Body of pancreas (tissue), 4 donors: ENCODE results near the gene NUDT19.

Source experiments
- CTCF ChIP-seq, 7 experiments: fragments of 450-650 bp in 4 of 7; fragments of 200-600 bp in 3 of 7; sonication (generic) in 3 of 7; IDR thresholded peaks; one replicate each; pipeline ENCODE4 v1.5.1; 2016 to 2019; ENCODE audit warnings: antibody characterized with exemption in 7 of 7
- POLR2A ChIP-seq, 3 donors: fragments of 450-650 bp; IDR thresholded peaks; one replicate each; pipeline ENCODE4 v1.6.1; 2016; ENCODE audit warnings: antibody characterized with exemption in 3 of 3, mild to moderate bottlenecking in 2 of 3

DNA sequence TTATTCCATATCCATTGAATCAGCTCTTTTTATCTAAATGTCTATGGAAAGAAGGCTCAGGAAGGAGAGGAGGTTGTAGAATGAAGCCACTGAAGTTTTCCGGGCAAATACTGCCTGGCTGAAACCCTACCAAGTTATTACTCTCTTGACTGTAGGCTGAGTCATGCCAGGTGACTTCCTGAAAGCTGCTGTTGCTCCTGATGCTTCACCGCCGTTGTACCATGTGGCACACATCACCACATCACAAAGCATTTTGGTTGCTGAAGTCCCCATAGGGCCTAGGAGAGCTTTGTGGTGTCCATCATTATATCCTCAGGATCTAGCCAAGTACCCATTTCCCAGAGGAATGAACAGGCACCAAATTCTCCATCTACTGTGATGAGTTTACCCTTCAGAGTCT is 16.8 kb downstream of the NUDT19 start:
- TF ChIP-seq CTCF (IDR thresholded peaks at IDR 0.05) (no peak), POLR2A (IDR thresholded peaks at IDR 0.05) (no peak)
